CD14-positive monocyte (primary cell): ENCODE data around the gene TFEB. TPM values are rescaled to one million over a fixed set of nuclear protein-coding genes. Genes with fewer than 3 reads are reported as not detected.

ENCODE experiments used
- DNase-seq, 3 donors: peaks; one replicate each; pipeline ENCODE4 v3.0.0-alpha.2; 2011 to 2022
- H2AFZ ChIP-seq: 2 replicates; pipeline ENCODE4 v1.6.0; 2012; ENCODE audit warnings: mild to moderate bottlenecking, low read depth, low read length, inconsistent platforms; ENCODE audit not compliant: insufficient read depth, poor library complexity, severe bottlenecking
- H3K27ac ChIP-seq, 2 donors: 1 replicate in 1 of 2; 2 replicates in 1 of 2; pipeline ENCODE4 v1.5.1; 2012 to 2013; ENCODE audit warnings: low read length in 2 of 2, control low read depth in 1 of 2, inconsistent platforms in 1 of 2, low read depth in 1 of 2, mild to moderate bottlenecking in 1 of 2
- H3K27me3 ChIP-seq, 2 donors: one replicate each; pipeline versions ENCODE4 v1.6.0 to v1.6.1; 2011 to 2013; ENCODE audit warnings: low read length in 2 of 2; ENCODE audit not compliant: control insufficient read depth in 2 of 2, insufficient read depth in 2 of 2
- H3K36me3 ChIP-seq, 2 donors: replicated peaks in 1 of 2; 1 replicate in 1 of 2; 2 replicates in 1 of 2; pipeline versions ENCODE4 v1.5.1 to v1.6.1; 2012 to 2013; ENCODE audit warnings: low read length in 2 of 2, control low read depth in 1 of 2, inconsistent platforms in 1 of 2, mild to moderate bottlenecking in 1 of 2; ENCODE audit not compliant: insufficient read depth in 2 of 2, control insufficient read depth in 1 of 2
- H3K4me1 ChIP-seq, 2 donors: 1 replicate in 1 of 2; 2 replicates in 1 of 2; pipeline versions ENCODE4 v1.5.1 to v1.6.1; 2012 to 2013; ENCODE audit warnings: low read length in 2 of 2, control low read depth in 1 of 2, inconsistent platforms in 1 of 2, mild to moderate bottlenecking in 1 of 2, moderate library complexity in 1 of 2; ENCODE audit not compliant: insufficient read depth in 2 of 2, control insufficient read depth in 1 of 2
- H3K4me2 ChIP-seq: replicated peaks from 2 replicates; pipeline ENCODE3; 2012; ENCODE audit warnings: low read length, moderate library complexity, mild to moderate bottlenecking; ENCODE audit not compliant: poor library complexity, severe bottlenecking; ENCODE audit errors: extremely low read depth
- H3K4me3 ChIP-seq, 3 experiments: fragments of 200-600 bp in 1 of 3; sonication (generic) in 1 of 3; replicated peaks in 1 of 3; 1 replicate in 2 of 3; 2 replicates in 1 of 3; pipeline ENCODE4 v1.5.1; 2011 to 2013; ENCODE audit warnings: low read length in 3 of 3, mild to moderate bottlenecking in 3 of 3, control low read depth in 2 of 3, low read depth in 2 of 3, inconsistent platforms in 1 of 3, moderate library complexity in 1 of 3
- H3K79me2 ChIP-seq: 2 replicates; pipeline ENCODE4 v1.6.0; 2012; ENCODE audit warnings: mild to moderate bottlenecking, control low read depth, inconsistent platforms, low read length, moderate library complexity; ENCODE audit not compliant: insufficient read depth
- H3K9ac ChIP-seq: 2 replicates; pipeline ENCODE4 v1.6.0; 2017; ENCODE audit warnings: low read length, mild to moderate bottlenecking; ENCODE audit not compliant: insufficient read depth, poor library complexity, severe bottlenecking
- H3K9me3 ChIP-seq, 2 donors: replicated peaks in 1 of 2; 1 replicate in 1 of 2; 2 replicates in 1 of 2; pipeline versions ENCODE4 v1.5.1 to v1.6.1; 2012 to 2013; ENCODE audit warnings: low read length in 2 of 2, control low read depth in 1 of 2; ENCODE audit not compliant: control insufficient read depth in 1 of 2, insufficient read depth in 1 of 2
- H4K20me1 ChIP-seq: 2 replicates; pipeline ENCODE4 v1.6.0; 2012; ENCODE audit warnings: mild to moderate bottlenecking, low read length, control low read depth, moderate library complexity; ENCODE audit not compliant: insufficient read depth
- H3K27ac Mint-ChIP-seq, 7 donors: one replicate each; pipeline ENCODE4 v1.8.0; 2020; ENCODE audit warnings: mild to moderate bottlenecking in 7 of 7, mixed read lengths in 7 of 7, moderate library complexity in 6 of 7, inconsistent platforms in 2 of 7
- H3K27me3 Mint-ChIP-seq, 3 donors: one replicate each; pipeline ENCODE4 v1.8.0; 2021 to 2022; ENCODE audit warnings: low read depth in 3 of 3, mild to moderate bottlenecking in 3 of 3, mixed read lengths in 3 of 3, moderate library complexity in 3 of 3, inconsistent platforms in 1 of 3
- H3K36me3 Mint-ChIP-seq, 2 donors: one replicate each; pipeline ENCODE4 v1.8.0; 2020; ENCODE audit warnings: mixed read lengths in 2 of 2, inconsistent platforms in 1 of 2, mild to moderate bottlenecking in 1 of 2
- H3K4me1 Mint-ChIP-seq: one replicate; pipeline ENCODE4 v1.8.0; 2020; ENCODE audit warnings: mild to moderate bottlenecking, mixed read lengths
- H3K4me3 Mint-ChIP-seq, 2 donors: one replicate each; pipeline ENCODE4 v1.8.0; 2020; ENCODE audit warnings: mild to moderate bottlenecking in 2 of 2, mixed read lengths in 2 of 2, moderate library complexity in 1 of 2
- H3K9me3 Mint-ChIP-seq, 7 donors: one replicate each; pipeline ENCODE4 v1.8.0; 2020 to 2022; ENCODE audit warnings: mixed read lengths in 7 of 7, mild to moderate bottlenecking in 6 of 7, moderate library complexity in 6 of 7, inconsistent platforms in 2 of 7
- CTCF ChIP-seq: fragments of 200-600 bp; IDR thresholded peaks from one replicate; pipeline ENCODE4 v1.8.0; 2022; ENCODE audit warnings: antibody characterized with exemption, mild to moderate bottlenecking
- WGBS: methylation state at CpG from one replicate; pipeline ENCODE4 v1.1.5; 2013; ENCODE audit warnings: missing lambda C conversion rate; ENCODE audit not compliant: insufficient coverage; 5-methylcytosine and 5-hydroxymethylcytosine counted together
- intact Hi-C, 2 donors: fragments of 100-400 bp; cut with micrococcal nuclease; formaldehyde crosslinking; loops; one replicate each; pipeline versions ENCODE4 v1.15.0 to v1.15.1; 2023
- polyA plus RNA-seq, 3 donors: library from polyadenylated mRNA; depleted of rRNA in 1 of 3; unstranded in 2 of 3; stranded (reverse) in 1 of 3; fragments of 300-500 nt in 2 of 3; fragments of >200 nt in 1 of 3; fragmentation: Illumina TruSeq in 2 of 3; gene quantifications; 1 replicate in 2 of 3; 2 replicates in 1 of 3; pipeline ENCODE4 v1.2.3, GENCODE V29; 2012 to 2021

The TFEB gene
- polyA plus RNA-seq, 3 donors: 42.6 to 60.0 (median 55.0) TPM

DNA sequence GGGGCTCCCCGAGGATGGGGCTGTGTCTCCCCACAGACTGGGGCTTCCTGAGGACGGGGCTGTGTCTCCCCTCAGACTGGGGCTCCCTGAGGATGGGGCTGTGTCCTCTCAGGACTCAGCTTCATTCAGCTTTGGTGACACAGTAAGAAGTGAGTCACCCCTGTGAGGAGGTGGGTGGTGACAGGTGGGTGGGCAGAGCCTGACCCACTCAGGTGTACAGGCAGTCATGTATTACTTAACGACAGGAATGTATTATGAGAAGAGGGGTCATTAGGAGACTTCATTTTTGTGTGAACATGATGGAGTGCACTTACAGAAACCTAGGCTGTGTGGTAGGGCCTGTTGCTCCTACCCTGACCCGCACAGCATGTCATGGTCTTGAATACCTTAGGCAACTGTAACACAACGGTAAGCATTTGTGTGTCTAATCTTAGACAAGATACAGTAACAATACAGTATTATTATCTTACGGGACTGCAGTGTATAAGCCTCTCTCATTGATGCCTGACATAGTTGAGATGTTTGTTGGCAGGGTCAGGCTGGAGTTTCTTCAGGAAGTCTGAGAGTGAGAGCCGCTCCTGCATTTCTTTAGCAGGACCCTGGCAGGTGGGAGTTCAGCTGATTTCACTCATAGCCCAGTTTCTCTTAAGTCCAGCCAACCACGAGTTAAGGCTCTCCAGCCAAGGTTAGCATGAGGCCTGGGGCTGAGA is 22.7 kb upstream of the TFEB start:
- Mint-ChIP-seq H3K36me3 (no peaks in the 10 kb centered on the region), H3K27me3 (peaks cover 7 to 10% (median 7%) of the 10 kb centered on the region in 3 donors), H3K27ac (no peak overlapping the region), H3K4me1 (no peaks in the 10 kb centered on the region), H3K4me3 (no peak overlapping the region), H3K9me3 (no peaks in the 10 kb centered on the region)
- Histone ChIP-seq H3K27me3 (no peaks in the 10 kb centered on the region), H3K79me2 (no peaks in the 10 kb centered on the region), H3K9me3 (no peaks in the 10 kb centered on the region), H3K9ac (no peak overlapping the region), H3K4me1 (no peaks in the 10 kb centered on the region), H2AFZ (no peak overlapping the region), H3K4me3 (no peak overlapping the region), H3K36me3 (no peaks in the 10 kb centered on the region), H3K4me2 (no peak overlapping the region), H3K27ac (no peak overlapping the region), H4K20me1 (no peaks in the 10 kb centered on the region)
- intact Hi-C loops: no loop called here
- TF ChIP-seq CTCF: no peak
- DNase-seq: no peak
- WGBS: 94% methylated on average over 4 of the region's 8 CpGs

DNA sequence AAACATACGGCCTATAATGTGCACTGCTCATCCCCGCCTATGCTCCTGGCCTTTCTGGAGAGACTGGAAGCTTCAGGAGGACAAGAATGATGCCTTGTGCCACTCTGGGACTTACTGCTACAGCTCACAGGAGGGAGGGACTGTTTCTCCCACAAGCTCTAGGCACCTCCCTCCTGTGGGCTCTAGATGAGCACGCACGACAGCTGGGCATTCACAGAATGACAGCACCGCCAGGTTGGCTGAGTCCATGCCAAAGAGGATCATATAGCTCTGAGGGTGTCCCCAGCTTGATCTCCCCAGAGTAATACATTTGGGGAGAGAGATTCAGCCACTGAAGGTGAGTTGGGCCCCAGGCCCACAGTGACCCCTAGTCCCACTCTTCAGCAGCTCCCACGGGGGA is 21.9 kb upstream of the TFEB start:
- no peaks in the 10 kb centered on the region for H3K79me2 ChIP-seq
- H4K20me1 ChIP-seq: no peaks in the 10 kb centered on the region
- Mint-ChIP-seq H3K36me3 (no peaks in the 10 kb centered on the region), H3K4me1 (no peaks in the 10 kb centered on the region), H3K9me3 (no peaks in the 10 kb centered on the region), H3K27me3 (peaks cover 7 to 10% (median 7%) of the 10 kb centered on the region in 3 donors), H3K27ac (no peak overlapping the region), H3K4me3 (no peak overlapping the region)
- no peak overlapping the region for H2AFZ ChIP-seq
- H3K9ac ChIP-seq: no peak overlapping the region
- no peak overlapping the region for H3K4me3 ChIP-seq
- intact Hi-C loops: no loop called here
- no peaks in the 10 kb centered on the region for H3K4me1 ChIP-seq
- H3K36me3 ChIP-seq: no peaks in the 10 kb centered on the region
- no peak overlapping the region for H3K4me2 ChIP-seq
- no peak for DNase-seq
- no peaks in the 10 kb centered on the region for H3K9me3 ChIP-seq
- H3K27me3 ChIP-seq: no peaks in the 10 kb centered on the region
- no peak overlapping the region for H3K27ac ChIP-seq
- TF ChIP-seq CTCF: no peak
- WGBS: 90% methylated on average over 2 of the region's 6 CpGs
